ENCODE data around the gene TMEM225. TPM values are rescaled to one million over a fixed set of nuclear protein-coding genes. Genes with fewer than 3 reads are reported as not detected.

Gene TMEM225
- polyA plus RNA-seq, 1 of the 3 experiments (the other 2 are of a cell fraction), result not detected

DNA sequence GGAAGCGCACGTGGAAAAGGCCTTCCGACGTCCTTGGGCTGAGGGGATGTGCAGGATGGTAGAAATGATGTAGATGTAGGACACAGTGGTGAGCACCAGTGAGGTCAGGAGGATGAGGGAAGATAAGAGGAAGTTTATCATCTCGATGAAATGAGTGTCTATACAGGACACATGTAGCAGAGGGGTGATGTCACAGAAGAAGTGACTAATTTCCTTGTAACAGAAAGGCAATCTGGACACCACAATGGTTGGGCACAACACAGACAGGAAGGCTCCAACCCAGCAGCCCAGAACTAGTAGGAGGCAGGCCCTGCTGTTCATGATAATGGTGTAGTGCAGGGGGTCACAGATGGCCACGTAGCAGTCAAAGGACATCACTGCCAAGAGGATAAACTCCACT is 44.3 kb downstream of the TMEM225 start:
- H3K27me3 ChIP-seq (ENCODE audit: insufficient read depth), result no peaks in the 10 kb centered on the region; the same call in 1 of the 2 replicates
- WGBS (ENCODE audit: low lambda C conversion rate), result 17% methylated on average over 6 of the region's 6 CpGs
- POLR2A ChIA-PET, result no interaction called here
- no peak overlapping the region for H3K9ac ChIP-seq
- no peak for DNase-seq
- H3K4me3 ChIP-seq (ENCODE audit: low read depth in 2 of 2, low read length in 1 of 2), result no peak overlapping the region
- TF ChIP-seq ELF1 (IDR thresholded peaks at IDR 0.05), result no peak
- TF ChIP-seq SIN3A (IDR thresholded peaks at IDR 0.05; ENCODE audit: borderline replicate concordance, low read depth, low read length), result no peak
- TF ChIP-seq GATA2 (CRISPR knock-in tag; IDR thresholded peaks at IDR 0.05), result no peak
- TF ChIP-seq YY1 (IDR thresholded peaks at IDR 0.05; ENCODE audit: low read depth), result no peak
- TF ChIP-seq SMC3 (IDR thresholded peaks at IDR 0.05; ENCODE audit: low read depth, low read length), result no peak
- TF ChIP-seq TEAD4 (IDR thresholded peaks at IDR 0.05; ENCODE audit: borderline replicate concordance, insufficient read depth), result no peak
- TF ChIP-seq MXI1 (IDR thresholded peaks at IDR 0.05; ENCODE audit: low read depth, low read length), result no peak
- no peak for TF ChIP-seq EZH2phosphoT487 (IDR thresholded peaks at IDR 0.05; ENCODE audit: borderline replicate concordance, low read depth)
- TF ChIP-seq, protein P1, sequence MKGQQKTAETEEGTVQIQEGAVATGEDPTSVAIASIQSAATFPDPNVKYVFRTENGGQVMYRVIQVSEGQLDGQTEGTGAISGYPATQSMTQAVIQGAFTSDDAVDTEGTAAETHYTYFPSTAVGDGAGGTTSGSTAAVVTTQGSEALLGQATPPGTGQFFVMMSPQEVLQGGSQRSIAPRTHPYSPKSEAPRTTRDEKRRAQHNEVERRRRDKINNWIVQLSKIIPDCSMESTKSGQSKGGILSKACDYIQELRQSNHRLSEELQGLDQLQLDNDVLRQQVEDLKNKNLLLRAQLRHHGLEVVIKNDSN (IDR thresholded peaks at IDR 0.05; ENCODE audit: borderline replicate concordance, low read depth), result no peak
- H2AFZ ChIP-seq (ENCODE audit: low read depth), result no peak overlapping the region
- H3K9me2 ChIP-seq, result no peaks in the 10 kb centered on the region
- no peak overlapping the region for H3K27ac ChIP-seq (ENCODE audit: low read depth in 2 of 2, low read length in 1 of 2)
- H3K79me2 ChIP-seq (ENCODE audit: insufficient read depth), result no peaks in the 10 kb centered on the region
- no peaks in the 10 kb centered on the region for H4K20me1 ChIP-seq (ENCODE audit: insufficient read depth)
- no peaks in the 10 kb centered on the region for H3K9me3 ChIP-seq
- no peaks in the 10 kb centered on the region for H3F3A ChIP-seq (replicated peaks; ENCODE audit: insufficient read depth)
- H3K36me3 ChIP-seq (replicated peaks in 1 of 2; ENCODE audit: control insufficient read depth in 1 of 2, insufficient read depth in 2 of 2, low read length in 1 of 2), result no peaks in the 10 kb centered on the region
- H3K4me2 ChIP-seq, result no peak overlapping the region
- no peaks in the 10 kb centered on the region for H3K4me1 ChIP-seq (ENCODE audit: control insufficient read depth in 1 of 2, insufficient read depth in 2 of 2, low read depth in 1 of 2, low read length in 1 of 2)
- CTCF ChIA-PET, result no interaction called here

DNA sequence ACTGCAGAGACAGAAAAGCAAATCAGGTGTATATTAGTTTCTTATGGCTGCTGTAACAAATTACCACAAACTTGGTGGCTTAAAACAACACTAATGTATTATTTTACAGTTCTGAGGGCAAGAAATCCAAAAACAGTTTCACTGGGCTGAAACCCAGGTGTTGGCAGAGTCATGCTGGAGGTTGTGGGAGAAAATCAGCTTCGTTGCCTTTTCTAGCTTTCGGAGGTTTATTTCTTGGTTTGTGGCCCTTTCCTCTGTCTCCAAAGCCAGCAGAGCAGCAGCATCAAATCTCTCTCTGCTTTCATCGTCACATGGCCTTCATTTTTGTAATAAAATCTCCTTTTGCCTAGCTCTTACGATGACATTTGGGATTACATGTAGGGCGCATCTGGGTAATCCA is 46.3 kb downstream of the TMEM225 start:
- H3F3A ChIP-seq (replicated peaks; ENCODE audit: insufficient read depth), result no peaks in the 10 kb centered on the region
- H3K4me1 ChIP-seq (ENCODE audit: control insufficient read depth in 1 of 2, insufficient read depth in 2 of 2, low read depth in 1 of 2, low read length in 1 of 2), result no peaks in the 10 kb centered on the region
- 17% methylated on average over 5 of the region's 5 CpGs for WGBS (ENCODE audit: low lambda C conversion rate)
- H3K9me2 ChIP-seq, result no peaks in the 10 kb centered on the region
- no peaks in the 10 kb centered on the region for H3K79me2 ChIP-seq (ENCODE audit: insufficient read depth)
- H3K4me3 ChIP-seq (ENCODE audit: low read depth in 2 of 2, low read length in 1 of 2), result no peak overlapping the region
- no peak overlapping the region for H3K27ac ChIP-seq (ENCODE audit: low read depth in 2 of 2, low read length in 1 of 2)
- H3K9ac ChIP-seq, result no peak overlapping the region
- H3K4me2 ChIP-seq, result no peak overlapping the region
- H2AFZ ChIP-seq (ENCODE audit: low read depth), result no peak overlapping the region
- CTCF ChIA-PET, result no interaction called here
- DNase-seq, result no peak
- no peaks in the 10 kb centered on the region for H3K9me3 ChIP-seq
- POLR2A ChIA-PET, result no interaction called here
- TF ChIP-seq, protein P1 (IDR thresholded peaks at IDR 0.05; ENCODE audit: borderline replicate concordance, low read depth), result no peak
- TF ChIP-seq CHD2 (IDR thresholded peaks at IDR 0.05; ENCODE audit: low read length, partially characterized antibody) (no peak), FOXJ3 (CRISPR knock-in tag; IDR thresholded peaks at IDR 0.05) (no peak), TAF1 (IDR thresholded peaks at IDR 0.05; ENCODE audit: borderline replicate concordance, low read depth, low read length) (no peak), MXI1 (IDR thresholded peaks at IDR 0.05; ENCODE audit: low read depth, low read length) (no peak), FOXM1 (IDR thresholded peaks at IDR 0.05; ENCODE audit: low read depth) (no peak)
- TF ChIP-seq, protein P2, sequence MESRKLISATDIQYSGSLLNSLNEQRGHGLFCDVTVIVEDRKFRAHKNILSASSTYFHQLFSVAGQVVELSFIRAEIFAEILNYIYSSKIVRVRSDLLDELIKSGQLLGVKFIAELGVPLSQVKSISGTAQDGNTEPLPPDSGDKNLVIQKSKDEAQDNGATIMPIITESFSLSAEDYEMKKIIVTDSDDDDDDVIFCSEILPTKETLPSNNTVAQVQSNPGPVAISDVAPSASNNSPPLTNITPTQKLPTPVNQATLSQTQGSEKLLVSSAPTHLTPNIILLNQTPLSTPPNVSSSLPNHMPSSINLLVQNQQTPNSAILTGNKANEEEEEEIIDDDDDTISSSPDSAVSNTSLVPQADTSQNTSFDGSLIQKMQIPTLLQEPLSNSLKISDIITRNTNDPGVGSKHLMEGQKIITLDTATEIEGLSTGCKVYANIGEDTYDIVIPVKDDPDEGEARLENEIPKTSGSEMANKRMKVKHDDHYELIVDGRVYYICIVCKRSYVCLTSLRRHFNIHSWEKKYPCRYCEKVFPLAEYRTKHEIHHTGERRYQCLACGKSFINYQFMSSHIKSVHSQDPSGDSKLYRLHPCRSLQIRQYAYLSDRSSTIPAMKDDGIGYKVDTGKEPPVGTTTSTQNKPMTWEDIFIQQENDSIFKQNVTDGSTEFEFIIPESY (IDR thresholded peaks at IDR 0.05; ENCODE audit: borderline replicate concordance, low read depth), result no peak
- TF ChIP-seq, protein P3, sequence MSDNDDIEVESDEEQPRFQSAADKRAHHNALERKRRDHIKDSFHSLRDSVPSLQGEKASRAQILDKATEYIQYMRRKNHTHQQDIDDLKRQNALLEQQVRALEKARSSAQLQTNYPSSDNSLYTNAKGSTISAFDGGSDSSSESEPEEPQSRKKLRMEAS (IDR thresholded peaks at IDR 0.05; ENCODE audit: low read depth), result no peak
- TF ChIP-seq, protein P4, sequence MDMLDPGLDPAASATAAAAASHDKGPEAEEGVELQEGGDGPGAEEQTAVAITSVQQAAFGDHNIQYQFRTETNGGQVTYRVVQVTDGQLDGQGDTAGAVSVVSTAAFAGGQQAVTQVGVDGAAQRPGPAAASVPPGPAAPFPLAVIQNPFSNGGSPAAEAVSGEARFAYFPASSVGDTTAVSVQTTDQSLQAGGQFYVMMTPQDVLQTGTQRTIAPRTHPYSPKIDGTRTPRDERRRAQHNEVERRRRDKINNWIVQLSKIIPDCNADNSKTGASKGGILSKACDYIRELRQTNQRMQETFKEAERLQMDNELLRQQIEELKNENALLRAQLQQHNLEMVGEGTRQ (IDR thresholded peaks at IDR 0.05; ENCODE audit: borderline replicate concordance, low read depth, low read length), result no peak
- no peaks in the 10 kb centered on the region for H4K20me1 ChIP-seq (ENCODE audit: insufficient read depth)
- H3K36me3 ChIP-seq (replicated peaks in 1 of 2; ENCODE audit: control insufficient read depth in 1 of 2, insufficient read depth in 2 of 2, low read length in 1 of 2), result no peaks in the 10 kb centered on the region
- no peaks in the 10 kb centered on the region; the same call in 1 of the 2 replicates for H3K27me3 ChIP-seq (ENCODE audit: insufficient read depth)
